Activated naive CD8-positive, alpha-beta T cell treated with anti-CD3 and anti-CD28 coated beads, Interleukin-2, amount 50 U/mL, for 24 hours (primary cell): ENCODE measurements around the gene CCDC70.
A peak's percentile ranks its signal among the peaks of the same experiment; 100 is the strongest.

Experiments used
- ATAC-seq: fragments of 150-1000 bp; cut with Tn5 transposase; one replicate; pipeline ENCODE4 v1.10.0; 2021
- DNase-seq: peaks from one replicate; pipeline ENCODE4 v3.0.0; 2021
- H3K27ac Mint-ChIP-seq: one replicate; pipeline ENCODE4 v1.8.0; 2021; ENCODE audit warnings: mild to moderate bottlenecking, mixed read lengths
- H3K27me3 Mint-ChIP-seq: one replicate; pipeline ENCODE4 v1.8.0; 2021; ENCODE audit warnings: mixed read lengths
- H3K36me3 Mint-ChIP-seq: one replicate; pipeline ENCODE4 v1.8.0; 2021; ENCODE audit warnings: low read depth, mixed read lengths
- H3K4me1 Mint-ChIP-seq: one replicate; pipeline ENCODE4 v1.8.0; 2021; ENCODE audit warnings: mixed read lengths
- H3K4me3 Mint-ChIP-seq: one replicate; pipeline ENCODE4 v1.8.0; 2021; ENCODE audit warnings: mild to moderate bottlenecking, moderate library complexity, mixed read lengths
- H3K9me3 Mint-ChIP-seq: one replicate; pipeline ENCODE4 v1.8.0; 2021; ENCODE audit warnings: mixed read lengths

Gene CCDC70

GRCh38 chr13:51867062-51867461 lies 5.3 kb downstream of the CCDC70 start:
- Mint-ChIP-seq H3K27me3 (peaks cover 6% of the 10 kb centered on the region), H3K9me3 (no peaks in the 10 kb centered on the region), H3K4me1 (peaks cover 12% of the 10 kb centered on the region), H3K36me3 (no peaks in the 10 kb centered on the region), H3K4me3 (no peak overlapping the region), H3K27ac (no peak overlapping the region)
- ATAC-seq (no peak), DNase-seq (no peak)

GRCh38 chr13:51869916-51870315 lies 8.1 kb downstream of the CCDC70 start:
- ATAC-seq: no peak
- no peak overlapping the region for H3K27ac Mint-ChIP-seq

GRCh38 chr13:51870616-51871015 lies 8.8 kb downstream of the CCDC70 start:
- H3K27ac Mint-ChIP-seq: no peak overlapping the region
- ATAC-seq (no peak), DNase-seq (no peak)
- H3K9me3 Mint-ChIP-seq: no peaks in the 10 kb centered on the region
- peaks cover 6% of the 10 kb centered on the region for H3K27me3 Mint-ChIP-seq
- no peak overlapping the region for H3K4me3 Mint-ChIP-seq
- no peaks in the 10 kb centered on the region for H3K4me1 Mint-ChIP-seq
- no peaks in the 10 kb centered on the region for H3K36me3 Mint-ChIP-seq

More at GRCh38 chr13:51869916-51870315, 8.1 kb downstream of the CCDC70 start:
- DNase-seq: no peak
- Mint-ChIP-seq H3K9me3 (no peaks in the 10 kb centered on the region), H3K27me3 (peaks cover 6% of the 10 kb centered on the region), H3K4me1 (no peaks in the 10 kb centered on the region), H3K36me3 (no peaks in the 10 kb centered on the region), H3K4me3 (no peak overlapping the region)

DNA sequence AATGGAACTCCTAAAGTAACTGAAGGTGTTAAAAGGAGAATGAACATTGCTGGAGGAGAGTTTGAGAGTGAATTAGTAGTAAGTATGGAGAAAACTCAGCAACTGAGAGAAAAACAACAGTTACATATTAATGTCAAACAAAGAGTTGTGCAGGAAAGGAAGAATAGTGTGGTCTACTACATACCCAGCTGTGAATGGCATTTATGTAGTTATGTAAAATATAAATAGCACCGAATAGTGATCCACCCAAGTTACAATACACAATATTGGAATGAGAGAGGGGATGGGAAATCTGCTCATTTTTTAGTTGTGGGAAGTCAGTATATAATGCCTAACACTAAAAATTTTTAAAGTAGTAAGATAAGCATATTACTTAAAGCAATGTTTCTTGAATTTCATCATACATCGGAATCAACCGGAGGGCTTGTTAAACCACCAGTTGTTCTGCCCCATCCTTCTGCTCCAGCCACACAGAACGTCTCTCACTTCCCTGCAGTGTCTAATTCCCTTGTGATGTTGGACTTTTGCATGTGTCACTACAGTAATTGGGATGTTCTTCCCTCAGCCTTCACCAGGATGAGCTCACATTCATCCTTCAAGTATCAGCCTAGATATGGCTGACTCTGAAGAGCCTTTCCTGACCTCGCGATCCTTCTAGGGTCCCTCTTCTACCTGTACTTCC lies 11.5 kb downstream of the CCDC70 start:
- no peaks in the 10 kb centered on the region for H3K9me3 Mint-ChIP-seq
- DNase-seq: no peak
- no peaks in the 10 kb centered on the region for H3K4me1 Mint-ChIP-seq
- H3K4me3 Mint-ChIP-seq: no peak overlapping the region
- no peak overlapping the region for H3K27ac Mint-ChIP-seq
- H3K27me3 Mint-ChIP-seq: peaks cover 10% of the 10 kb centered on the region
- H3K36me3 Mint-ChIP-seq: no peaks in the 10 kb centered on the region
- ATAC-seq: no peak

DNA sequence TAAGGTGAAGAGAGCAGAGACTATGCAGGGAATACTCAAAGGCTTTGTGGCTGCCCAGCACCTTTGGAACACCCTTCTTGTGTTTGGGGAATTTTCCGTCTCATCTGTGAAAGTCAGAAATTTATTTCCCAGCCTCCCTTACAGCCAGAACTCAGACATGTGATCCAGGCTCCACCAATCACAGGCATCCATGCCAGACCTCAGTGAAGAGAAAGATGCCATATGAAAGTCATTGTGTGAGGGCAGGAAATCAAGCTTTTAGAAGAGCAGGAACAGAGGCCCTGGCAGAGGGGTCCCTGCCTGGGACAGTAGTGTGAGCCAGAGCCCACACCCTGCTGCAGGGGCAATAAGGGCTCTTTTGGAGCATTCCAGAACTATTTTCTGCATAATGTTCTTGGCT lies 12.1 kb downstream of the CCDC70 start:
- peaks cover 10% of the 10 kb centered on the region for H3K27me3 Mint-ChIP-seq
- ATAC-seq: no peak
- no peaks in the 10 kb centered on the region for H3K4me1 Mint-ChIP-seq
- no peaks in the 10 kb centered on the region for H3K9me3 Mint-ChIP-seq
- H3K4me3 Mint-ChIP-seq: no peak overlapping the region
- no peaks in the 10 kb centered on the region for H3K36me3 Mint-ChIP-seq
- DNase-seq: no peak
- no peak overlapping the region for H3K27ac Mint-ChIP-seq

DNA sequence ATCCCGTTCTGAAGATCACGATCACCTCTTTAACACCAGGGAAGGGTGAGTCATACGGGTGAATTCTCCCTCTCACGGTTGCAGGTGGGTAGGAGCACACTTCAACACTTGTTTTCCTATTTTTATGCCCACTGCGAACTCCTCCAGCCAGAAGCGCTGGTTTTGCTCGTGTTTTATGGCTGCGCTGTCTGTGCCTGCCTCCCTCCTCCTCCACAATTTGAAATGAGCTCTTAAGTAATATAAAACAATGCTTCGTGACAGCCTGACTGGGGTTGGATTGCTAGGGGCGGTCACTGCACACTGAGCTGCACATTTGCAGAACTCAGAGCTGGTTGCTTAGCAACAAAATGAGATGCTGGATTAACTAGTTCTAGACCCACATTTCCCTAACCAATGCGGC lies 12.9 kb downstream of the CCDC70 start:
- Mint-ChIP-seq H3K4me3 (no peak overlapping the region), H3K9me3 (no peaks in the 10 kb centered on the region), H3K36me3 (no peaks in the 10 kb centered on the region), H3K27ac (no peak overlapping the region), H3K4me1 (no peaks in the 10 kb centered on the region), H3K27me3 (peaks cover 7% of the 10 kb centered on the region)
- no peak for DNase-seq
- ATAC-seq: no peak

DNA sequence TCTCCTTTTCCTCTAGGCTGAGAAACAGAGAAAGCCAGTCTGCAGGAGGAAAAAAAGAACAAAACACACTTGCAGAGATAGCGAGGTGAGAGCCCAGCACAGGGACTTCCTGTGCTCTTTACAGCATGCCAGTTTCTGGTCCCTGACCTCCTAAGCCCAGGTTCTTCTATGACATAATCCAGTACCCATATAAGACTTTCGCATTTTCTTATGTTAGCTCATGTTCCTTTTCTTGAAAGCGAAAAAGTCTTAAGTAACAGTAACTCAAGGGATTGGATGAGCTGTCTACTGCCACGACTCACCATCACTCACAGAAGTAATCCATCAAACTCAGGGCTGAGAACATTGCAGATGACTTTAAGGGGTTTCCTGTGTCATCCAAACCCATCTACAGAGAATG lies 17.4 kb downstream of the CCDC70 start:
- Mint-ChIP-seq H3K27me3 (peaks cover 5% of the 10 kb centered on the region), H3K9me3 (peaks cover 7% of the 10 kb centered on the region), H3K27ac (no peak overlapping the region), H3K4me3 (no peak overlapping the region), H3K4me1 (peaks cover 2% of the 10 kb centered on the region), H3K36me3 (no peaks in the 10 kb centered on the region)
- peak; percentile 40 for ATAC-seq
- DNase-seq: no peak

- DNase-seq: no peak
- Mint-ChIP-seq H3K4me1 (peaks cover 2% of the 10 kb centered on the region), H3K27me3 (peaks cover 5% of the 10 kb centered on the region), H3K36me3 (no peaks in the 10 kb centered on the region), H3K9me3 (peaks cover 7% of the 10 kb centered on the region), H3K4me3 (no peak overlapping the region), H3K27ac (no peak overlapping the region)
- no peak for ATAC-seq
These were observed 19.5 kb downstream of the CCDC70 start for GRCh38 chr13:51881296-51881695.

GRCh38 chr13:51882570-51883225 lies 20.9 kb downstream of the CCDC70 start:
- H3K27me3 Mint-ChIP-seq: peaks cover 2% of the 10 kb centered on the region
- no peak for DNase-seq
- peaks cover 2% of the 10 kb centered on the region for H3K4me1 Mint-ChIP-seq
- ATAC-seq: no peak
- no peak overlapping the region for H3K27ac Mint-ChIP-seq
- H3K4me3 Mint-ChIP-seq: no peak overlapping the region
- peaks cover 7% of the 10 kb centered on the region for H3K9me3 Mint-ChIP-seq
- no peaks in the 10 kb centered on the region for H3K36me3 Mint-ChIP-seq

GRCh38 chr13:51883226-51883600 lies 21.4 kb downstream of the CCDC70 start:
- DNase-seq (no peak), ATAC-seq (no peak)
- peaks cover 2% of the 10 kb centered on the region for H3K4me1 Mint-ChIP-seq
- H3K27ac Mint-ChIP-seq: no peak overlapping the region
- H3K27me3 Mint-ChIP-seq: no peaks in the 10 kb centered on the region
- H3K9me3 Mint-ChIP-seq: peaks cover 7% of the 10 kb centered on the region
- no peaks in the 10 kb centered on the region for H3K36me3 Mint-ChIP-seq
- no peak overlapping the region for H3K4me3 Mint-ChIP-seq

- DNase-seq: no peak
- ATAC-seq: no peak
- Mint-ChIP-seq H3K27ac (no peak overlapping the region), H3K36me3 (no peaks in the 10 kb centered on the region), H3K4me1 (no peaks in the 10 kb centered on the region), H3K27me3 (peaks cover 2% of the 10 kb centered on the region), H3K9me3 (peaks cover 7% of the 10 kb centered on the region), H3K4me3 (no peak overlapping the region)
These were observed 23.9 kb downstream of the CCDC70 start for GRCh38 chr13:51885651-51886050.

DNA sequence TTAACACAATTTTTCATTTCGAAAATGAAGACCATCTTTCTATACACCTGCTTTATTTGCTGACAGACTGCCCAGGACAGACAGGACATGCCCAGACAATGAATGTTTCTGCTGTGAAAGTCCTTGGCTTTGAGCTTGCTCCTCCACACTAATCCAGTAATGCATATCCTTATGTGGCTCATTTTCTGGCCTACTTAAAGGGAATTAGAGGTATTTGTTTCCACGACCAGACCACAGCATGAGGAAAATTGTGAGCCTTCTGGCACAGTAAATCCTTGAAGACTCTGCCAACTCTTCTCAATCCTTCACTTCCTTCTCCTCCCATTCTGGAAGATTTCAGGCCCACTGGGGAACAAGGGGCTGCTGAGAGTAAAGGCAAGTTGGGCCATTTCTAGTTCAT lies 25.7 kb downstream of the CCDC70 start:
- H3K27ac Mint-ChIP-seq: no peak overlapping the region
- H3K4me3 Mint-ChIP-seq: no peak overlapping the region
- H3K4me1 Mint-ChIP-seq: no peaks in the 10 kb centered on the region
- H3K9me3 Mint-ChIP-seq: peaks cover 7% of the 10 kb centered on the region
- ATAC-seq (no peak), DNase-seq (no peak)
- peaks cover 5% of the 10 kb centered on the region for H3K27me3 Mint-ChIP-seq
- H3K36me3 Mint-ChIP-seq: no peaks in the 10 kb centered on the region

GRCh38 chr13:51892657-51893056 lies 30.9 kb downstream of the CCDC70 start:
- Mint-ChIP-seq H3K27ac (no peak overlapping the region), H3K4me1 (no peaks in the 10 kb centered on the region), H3K36me3 (no peaks in the 10 kb centered on the region), H3K9me3 (no peaks in the 10 kb centered on the region), H3K4me3 (no peak overlapping the region), H3K27me3 (peaks cover 9% of the 10 kb centered on the region)
- ATAC-seq: no peak
- no peak for DNase-seq

DNA sequence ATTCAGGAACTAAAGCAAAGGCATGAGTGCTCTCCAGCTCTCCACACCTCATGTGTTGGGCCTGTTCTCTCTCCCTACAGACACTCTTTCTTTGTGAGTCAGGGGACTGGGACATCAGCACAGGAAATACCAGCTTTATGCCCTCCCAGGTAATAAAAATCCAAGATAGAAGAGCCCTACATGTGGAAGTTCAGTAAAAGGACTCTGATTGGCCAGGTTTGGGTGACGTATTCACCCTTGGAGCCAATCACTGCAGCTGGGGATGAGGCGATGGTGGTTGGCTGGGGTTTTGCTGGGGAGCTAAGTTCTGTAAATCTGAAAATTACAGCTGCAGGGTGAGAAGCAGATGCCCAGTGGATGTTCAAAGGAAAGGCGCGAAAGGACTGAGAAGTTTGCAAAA lies 32.5 kb downstream of the CCDC70 start:
- no peaks in the 10 kb centered on the region for H3K4me1 Mint-ChIP-seq
- peaks cover 9% of the 10 kb centered on the region for H3K27me3 Mint-ChIP-seq
- no peaks in the 10 kb centered on the region for H3K9me3 Mint-ChIP-seq
- DNase-seq (no peak), ATAC-seq (no peak)
- no peaks in the 10 kb centered on the region for H3K36me3 Mint-ChIP-seq
- H3K27ac Mint-ChIP-seq: no peak overlapping the region
- H3K4me3 Mint-ChIP-seq: no peak overlapping the region

DNA sequence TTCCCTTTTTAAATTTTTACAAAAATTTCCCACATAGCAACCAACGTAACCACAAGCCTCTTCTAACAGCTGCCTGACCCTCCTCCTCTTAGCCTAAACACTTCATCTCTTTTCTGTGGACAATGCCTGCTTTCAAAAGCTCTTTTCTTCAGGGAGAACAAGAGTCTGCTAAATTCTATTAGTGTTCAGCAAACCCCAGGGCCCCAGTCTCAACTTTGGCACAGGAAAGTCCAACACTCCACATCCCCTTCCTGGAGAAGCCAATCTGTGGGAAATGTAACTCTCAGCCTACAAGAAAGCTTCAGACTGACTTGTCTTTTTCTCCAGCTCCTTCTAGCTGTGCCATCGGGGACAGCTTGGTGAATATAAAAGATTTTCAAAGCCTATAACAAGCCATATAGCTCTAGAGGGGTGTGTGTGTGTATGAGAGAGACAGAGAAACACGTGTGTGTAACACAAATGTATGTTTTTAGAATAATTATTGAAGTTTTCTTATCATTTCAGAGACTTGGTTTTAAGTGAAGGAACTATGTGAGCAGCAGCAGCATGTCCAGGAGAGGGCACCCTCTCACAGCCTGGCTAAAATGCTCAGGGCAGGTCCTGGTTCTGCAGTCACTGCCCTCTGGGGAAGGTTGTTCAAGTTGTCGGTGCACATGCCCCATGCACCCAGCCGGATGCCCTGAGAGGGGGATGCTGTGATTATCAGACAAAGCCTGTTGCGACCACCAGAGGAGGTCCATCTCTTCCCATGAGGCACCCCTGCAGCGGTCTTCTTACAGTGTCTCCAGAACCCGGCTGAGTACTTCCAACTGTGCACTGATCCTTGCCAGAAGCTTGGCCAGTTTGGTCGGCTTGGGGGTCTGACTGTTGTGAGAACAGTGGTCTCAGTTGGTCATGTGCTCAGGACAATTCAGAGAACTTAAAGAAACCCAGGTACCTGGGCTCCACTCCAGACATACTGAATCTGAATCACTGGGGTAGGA lies 34.4 kb downstream of the CCDC70 start:
- H3K27ac Mint-ChIP-seq: no peak overlapping the region
- H3K36me3 Mint-ChIP-seq: no peaks in the 10 kb centered on the region
- DNase-seq (peak; percentile 33), ATAC-seq (peak; percentile 79)
- no peaks in the 10 kb centered on the region for H3K9me3 Mint-ChIP-seq
- no peak overlapping the region for H3K4me3 Mint-ChIP-seq
- no peaks in the 10 kb centered on the region for H3K4me1 Mint-ChIP-seq
- peaks cover 13% of the 10 kb centered on the region for H3K27me3 Mint-ChIP-seq
